NCI-H128 (cell line): ENCODE results near the gene PHKG2.

ENCODE experiments used
- DNase-seq: peaks from one replicate; lab custom pipeline; 2025; ENCODE audit not compliant: unreplicated experiment; lab: John Stamatoyannopoulos, UW

The PHKG2 gene

GRCh38 chr16:30793508-30794069 lies 45.4 kb downstream of the PHKG2 start:
- no peak for DNase-seq

GRCh38 chr16:30794634-30795033 lies 46.4 kb downstream of the PHKG2 start:
- no peak for DNase-seq

GRCh38 chr16:30797670-30798309 lies 49.6 kb downstream of the PHKG2 start:
- DNase-seq, result no peak
